ENCODE measurements around the gene ARHGEF5.

Gene ARHGEF5

GRCh38 chr7:144379776-144380384, 24.7 kb downstream of the ARHGEF5 start:
- DNase-seq (ENCODE audit: low read depth, low spot score) = no peak

GRCh38 chr7:144384071-144384470, 28.9 kb downstream of the ARHGEF5 start:
- peak overlapping the region; percentile 40 for H3K27ac ChIP-seq

More at GRCh38 chr7:144379776-144380384, 24.7 kb downstream of the ARHGEF5 start:
- H3K27ac ChIP-seq = no peak overlapping the region

GRCh38 chr7:144384555-144385245, 29.5 kb downstream of the ARHGEF5 start:
- H3K27ac ChIP-seq = peak overlapping the region; percentile 40
- DNase-seq (ENCODE audit: low read depth, low spot score) = no peak

More at GRCh38 chr7:144384071-144384470, 28.9 kb downstream of the ARHGEF5 start:
- DNase-seq (ENCODE audit: low read depth, low spot score) = no peak

- DNase-seq (ENCODE audit: low read depth, low spot score) = no peak
- no peak overlapping the region for H3K27ac ChIP-seq
Measured at GRCh38 chr7:144386741-144387140, 31.5 kb downstream of the ARHGEF5 start.

- H3K27ac ChIP-seq = no peak overlapping the region
- DNase-seq (ENCODE audit: low read depth, low spot score) = no peak
Measured at GRCh38 chr7:144388950-144389349, 33.7 kb downstream of the ARHGEF5 start.

- DNase-seq (ENCODE audit: low read depth, low spot score) = no peak
- no peak overlapping the region for H3K27ac ChIP-seq
Measured at GRCh38 chr7:144390481-144390880, 35.3 kb downstream of the ARHGEF5 start.

- no peak overlapping the region for H3K27ac ChIP-seq
- DNase-seq (ENCODE audit: low read depth, low spot score) = no peak
Measured at GRCh38 chr7:144391014-144391413, 35.8 kb downstream of the ARHGEF5 start.

- H3K27ac ChIP-seq = no peak overlapping the region
- no peak for DNase-seq (ENCODE audit: low read depth, low spot score)
Measured at GRCh38 chr7:144391823-144392255, 36.6 kb downstream of the ARHGEF5 start.

- DNase-seq (ENCODE audit: low read depth, low spot score) = no peak
- H3K27ac ChIP-seq = no peak overlapping the region
Measured at GRCh38 chr7:144397086-144397485, 41.9 kb downstream of the ARHGEF5 start.

- H3K27ac ChIP-seq = no peak overlapping the region
- no peak for DNase-seq (ENCODE audit: low read depth, low spot score)
Measured at GRCh38 chr7:144398291-144398690, 43.1 kb downstream of the ARHGEF5 start.

- no peak for DNase-seq (ENCODE audit: low read depth, low spot score)
- no peak overlapping the region for H3K27ac ChIP-seq
Measured at GRCh38 chr7:144398911-144399310, 43.7 kb downstream of the ARHGEF5 start.

- no peak for DNase-seq (ENCODE audit: low read depth, low spot score)
- H3K27ac ChIP-seq = no peak overlapping the region
Measured at GRCh38 chr7:144399946-144400345, 44.7 kb downstream of the ARHGEF5 start.

- no peak overlapping the region for H3K27ac ChIP-seq
- no peak for DNase-seq (ENCODE audit: low read depth, low spot score)
Measured at GRCh38 chr7:144401490-144401889, 46.3 kb downstream of the ARHGEF5 start.

GRCh38 chr7:144403102-144403501, 47.9 kb downstream of the ARHGEF5 start:
- DNase-seq (ENCODE audit: low read depth, low spot score) = no peak
- H3K27ac ChIP-seq = no peak overlapping the region

GRCh38 chr7:144403649-144404061, 48.5 kb downstream of the ARHGEF5 start, which contains the start of gene NOBOX:
Gene NOBOX, minus strand, starts transcription at chr7:144403693.
- DNase-seq (ENCODE audit: low read depth, low spot score) = no peak

GRCh38 chr7:144404946-144405345, 49.7 kb downstream of the ARHGEF5 start:
- H3K27ac ChIP-seq = no peak overlapping the region
- no peak for DNase-seq (ENCODE audit: low read depth, low spot score)

More at GRCh38 chr7:144403649-144404061, 48.5 kb downstream of the ARHGEF5 start, which contains the start of gene NOBOX:
- H3K27ac ChIP-seq = no peak within 1 kb of the TSS

GRCh38 chr7:144407266-144407931, 52.2 kb downstream of the ARHGEF5 start:
- peak overlapping the region; percentile 86 for H3K27ac ChIP-seq
- DNase-seq (ENCODE audit: low read depth, low spot score) = no peak

GRCh38 chr7:144408121-144408520, 52.9 kb downstream of the ARHGEF5 start:
- no peak for DNase-seq (ENCODE audit: low read depth, low spot score)
- peak overlapping the region; percentile 86 for H3K27ac ChIP-seq

GRCh38 chr7:144410441-144410840, 55.2 kb downstream of the ARHGEF5 start:
- H3K27ac ChIP-seq = no peak overlapping the region
- no peak for DNase-seq (ENCODE audit: low read depth, low spot score)

GRCh38 chr7:144414815-144415214, 59.6 kb downstream of the ARHGEF5 start:
- no peak for DNase-seq (ENCODE audit: low read depth, low spot score)
- H3K27ac ChIP-seq = no peak overlapping the region

- peak overlapping the region; percentile 58 for H3K27ac ChIP-seq
- no peak for DNase-seq (ENCODE audit: low read depth, low spot score)
Measured at GRCh38 chr7:144415858-144416257, 60.7 kb downstream of the ARHGEF5 start.

Measured in epithelial cell of prostate (primary cell).